Eye (tissue), 1 donor: ENCODE data around the gene CAPRIN2.

Experiments used
- DNase-seq: peaks from one replicate; pipeline ENCODE4 v3.0.0-alpha.2; 2015

The CAPRIN2 gene

GRCh38 chr12:30754750-30755394 is at the start of gene CAPRIN2:
Gene CAPRIN2 (minus strand): TSS chr12:30754951. CDS start chr12:30753520, 1,431 bp downstream.
- DNase-seq, result peak; percentile 97

- DNase-seq, result no peak
Measured at GRCh38 chr12:30797689-30798088, 42.9 kb upstream of the CAPRIN2 start.

DNA sequence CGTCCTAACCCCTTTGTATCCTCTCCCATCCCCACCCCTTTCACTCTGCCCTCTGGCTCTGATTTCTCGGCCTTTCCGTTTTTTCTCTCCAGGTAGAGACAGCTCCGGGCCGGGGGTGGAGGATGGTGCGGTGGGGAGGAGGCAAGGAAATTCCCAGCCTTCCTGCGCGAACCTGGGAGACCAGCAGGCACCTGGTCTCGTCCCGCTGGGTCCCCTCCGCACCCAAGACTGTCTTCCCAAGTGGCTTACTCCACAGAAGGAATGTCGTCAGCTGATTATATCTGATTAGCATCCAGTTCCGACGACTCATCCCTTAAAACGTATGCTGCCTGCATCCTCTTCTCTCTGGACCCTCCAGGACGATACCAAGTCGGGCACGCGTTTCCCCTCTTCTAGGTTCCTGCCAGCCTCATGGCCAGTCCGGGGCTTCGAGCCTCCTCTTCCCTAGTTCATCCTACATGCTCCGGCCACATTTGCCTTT is 42.2 kb upstream of the CAPRIN2 start:
- DNase-seq, result peak; percentile 56

DNA sequence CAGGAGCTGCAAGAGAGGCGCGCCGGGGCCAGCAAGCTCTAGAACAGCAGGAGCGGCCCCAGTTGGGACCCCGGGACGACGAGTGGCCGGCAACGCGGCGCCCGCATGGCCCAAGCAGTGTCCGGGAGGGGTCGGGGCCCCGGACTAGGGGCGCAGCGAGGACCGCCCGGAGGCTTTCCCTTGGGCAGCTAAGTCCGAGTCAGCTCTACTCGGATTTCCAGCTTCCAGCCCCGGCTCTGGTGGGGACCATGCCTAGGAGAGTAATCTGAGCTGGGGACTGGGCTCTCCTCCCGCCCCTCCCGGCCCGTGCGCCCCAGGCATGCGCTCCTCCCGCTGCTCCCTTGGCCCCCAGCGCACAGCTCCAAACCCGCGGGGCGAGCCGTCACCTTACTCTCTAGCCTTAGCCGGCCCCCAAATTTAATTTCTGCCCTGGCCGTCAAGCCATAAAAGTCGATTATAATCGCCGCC is 41.6 kb upstream of the CAPRIN2 start:
- no peak for DNase-seq

GRCh38 chr12:30795410-30796312 is 40.9 kb upstream of the CAPRIN2 start:
- peak; percentile 83 for DNase-seq

DNA sequence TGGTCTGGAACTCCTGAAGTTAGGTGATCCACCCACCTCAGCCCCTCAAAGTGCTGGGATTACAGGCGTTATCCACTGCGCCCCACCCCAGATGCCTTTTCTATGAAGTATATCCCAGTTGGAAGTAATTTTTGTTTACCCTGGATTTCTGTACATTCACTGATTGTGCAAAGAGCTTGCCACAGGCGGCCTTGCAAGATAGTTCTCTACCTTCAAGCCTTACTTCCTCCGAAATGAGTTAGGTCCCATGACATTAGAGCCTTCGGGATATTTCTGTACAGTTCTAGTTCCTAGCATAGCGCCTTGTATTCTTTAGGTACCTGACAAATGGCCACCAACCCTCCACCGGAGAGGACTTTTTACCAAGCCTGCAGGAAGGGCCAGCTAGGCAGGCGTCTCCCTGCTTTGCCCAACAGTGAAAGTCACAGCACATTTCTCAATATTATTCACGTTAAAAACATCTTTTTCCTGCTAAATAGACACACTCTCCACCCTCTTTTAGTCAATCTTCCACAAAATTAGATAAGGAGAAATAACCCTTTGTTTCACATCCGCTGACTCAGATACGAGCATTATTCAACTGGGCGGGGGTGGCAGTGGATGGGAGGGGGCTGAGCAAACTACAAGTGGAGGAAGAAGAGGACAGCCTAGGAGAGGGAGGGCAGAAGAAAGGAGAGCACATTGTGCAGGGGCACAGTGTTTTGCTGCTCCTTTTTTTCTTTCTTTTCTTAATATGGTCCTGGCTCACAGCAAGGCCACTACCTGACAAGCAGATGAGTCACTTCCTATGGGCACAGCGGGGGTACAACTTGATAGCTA is 40.0 kb upstream of the CAPRIN2 start:
- peak; percentile 59 for DNase-seq

DNA sequence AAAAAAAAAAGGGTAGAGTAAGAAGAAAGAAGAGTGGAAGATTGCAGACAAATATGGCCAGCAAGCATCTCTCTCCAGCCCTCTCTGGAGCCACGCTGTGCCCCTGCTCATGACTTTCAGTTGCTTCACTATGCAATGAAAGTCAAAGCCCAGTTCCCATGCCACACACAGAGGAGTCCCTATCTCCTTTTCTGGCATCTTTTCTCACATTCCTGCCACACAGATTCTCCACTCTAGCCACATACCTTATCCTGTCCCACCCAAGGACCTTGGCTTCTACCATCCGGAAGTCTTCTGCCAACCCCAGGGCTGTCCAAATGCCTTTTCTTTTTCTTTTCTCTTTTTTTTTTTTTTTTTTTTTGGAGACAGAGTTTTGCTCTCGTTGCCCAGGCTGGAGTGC is 39.3 kb upstream of the CAPRIN2 start:
- no peak for DNase-seq

DNA sequence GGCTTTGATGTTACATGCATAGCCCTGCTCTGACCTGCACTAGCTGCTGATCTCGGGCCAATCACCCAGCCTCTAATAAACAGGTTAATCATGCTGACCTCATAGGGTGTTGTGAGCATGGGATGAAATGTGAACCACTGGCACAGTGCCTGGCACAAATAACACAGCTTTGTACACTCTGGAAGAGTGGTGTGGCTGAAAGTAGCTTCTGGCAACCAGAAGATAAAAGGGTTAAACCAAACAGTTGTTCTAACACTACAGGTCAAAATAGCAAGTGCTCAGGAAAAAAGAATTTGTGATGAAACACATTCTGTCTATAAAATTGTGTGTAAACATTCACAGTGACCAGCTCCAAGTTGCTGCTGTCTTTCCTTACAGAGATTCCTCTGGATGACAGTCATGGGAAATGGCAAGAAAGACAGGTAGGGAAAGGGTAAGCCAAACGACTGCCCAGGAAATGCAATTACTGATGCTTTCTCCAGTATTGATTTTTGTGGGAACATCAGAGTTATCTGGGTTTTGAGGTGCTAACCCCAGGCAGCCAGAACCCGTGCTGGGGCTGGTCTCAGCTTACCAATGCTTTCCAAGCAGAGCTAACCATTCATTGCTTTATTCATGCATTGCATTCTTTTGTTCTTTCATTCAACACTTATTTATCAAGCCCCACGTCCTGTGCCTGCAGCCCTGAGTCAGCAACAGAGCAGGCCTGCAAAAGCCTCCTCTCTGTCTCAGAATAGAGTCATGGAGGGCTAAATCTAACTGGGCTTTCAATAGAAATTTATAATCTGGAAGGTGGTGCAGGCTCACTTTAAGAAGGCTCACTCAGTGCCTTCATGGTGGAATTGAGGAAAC is 38.1 kb upstream of the CAPRIN2 start:
- DNase-seq, result no peak

DNA sequence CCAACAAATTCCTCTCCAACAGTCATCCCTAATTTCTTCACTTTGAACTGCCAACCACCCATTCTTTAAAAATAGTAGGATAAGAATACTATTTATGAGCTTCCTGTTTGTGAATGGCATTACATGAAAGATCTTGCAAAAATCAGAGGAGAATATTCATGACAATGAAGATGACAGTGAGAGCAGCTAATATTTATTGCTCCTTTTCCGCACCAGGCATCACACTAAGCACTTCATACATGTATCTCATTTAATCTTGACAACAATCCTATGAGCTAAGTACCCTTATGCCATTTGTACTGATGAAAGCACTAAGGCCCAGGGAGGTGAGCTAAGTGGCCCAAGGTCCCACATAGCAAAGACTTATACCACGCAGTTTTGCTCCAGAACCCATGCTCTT is 37.3 kb upstream of the CAPRIN2 start:
- DNase-seq, result no peak

- DNase-seq, result no peak
Measured at GRCh38 chr12:30788754-30789153, 34.0 kb upstream of the CAPRIN2 start.

DNA sequence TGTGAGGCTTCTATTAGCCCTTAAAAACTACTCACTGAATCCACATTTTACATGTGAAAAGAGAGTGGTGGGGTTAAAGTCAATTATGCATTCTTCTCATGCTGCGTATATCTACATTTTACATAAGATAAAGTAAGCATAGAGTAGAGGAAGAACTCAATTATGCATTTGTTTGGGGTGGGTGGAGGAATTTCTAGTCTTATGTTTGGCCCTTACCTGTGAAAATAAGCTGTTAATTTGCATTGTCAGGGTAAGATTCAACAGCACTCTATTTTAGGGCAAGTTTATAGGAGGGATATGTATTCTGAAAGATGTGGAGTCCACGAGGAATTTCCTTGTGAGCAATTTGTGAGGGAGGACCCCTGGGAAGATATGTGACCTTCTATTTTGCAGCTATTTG is 30.9 kb upstream of the CAPRIN2 start:
- DNase-seq, result no peak

GRCh38 chr12:30784508-30784907 is 29.8 kb upstream of the CAPRIN2 start:
- no peak for DNase-seq

DNA sequence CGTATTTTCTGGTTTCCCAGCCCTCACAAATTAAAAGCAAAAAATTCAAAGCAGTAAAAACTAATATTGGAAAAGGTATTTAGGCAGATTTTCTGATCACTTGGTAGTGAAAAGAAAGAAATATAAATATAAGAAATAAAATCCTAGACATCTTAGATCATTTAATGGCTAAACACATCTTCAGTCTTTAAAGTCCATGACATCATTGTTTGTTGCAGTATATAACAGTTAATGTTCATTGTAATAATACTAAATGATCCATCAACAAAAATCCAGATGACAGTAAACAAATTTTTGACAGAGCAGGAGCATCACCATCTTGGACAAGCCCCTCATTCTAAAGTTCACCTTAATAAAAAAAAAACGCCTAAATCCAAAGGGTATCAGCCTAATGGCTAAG is 29.2 kb upstream of the CAPRIN2 start:
- no peak for DNase-seq

- DNase-seq, result no peak
Measured at GRCh38 chr12:30782316-30783173, 27.8 kb upstream of the CAPRIN2 start.

DNA sequence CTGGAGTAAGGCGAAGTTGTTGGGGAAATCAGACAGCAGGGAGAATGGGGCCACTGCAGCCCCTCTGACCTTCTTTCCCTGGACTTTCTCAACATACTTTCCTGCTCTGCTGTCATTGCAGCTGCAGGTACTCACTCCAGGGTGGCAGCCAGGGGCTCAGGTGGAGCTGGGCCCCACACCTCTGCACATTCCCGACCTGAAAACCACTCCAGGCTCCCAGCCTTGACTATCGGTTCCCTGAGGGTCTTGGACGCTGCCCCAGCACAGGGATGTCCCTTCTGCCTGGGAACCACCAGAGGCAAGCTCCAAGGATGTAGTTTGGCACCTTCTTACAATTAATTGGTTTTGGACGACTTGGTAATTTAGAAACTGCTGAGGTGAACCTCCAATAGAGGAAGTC is 24.8 kb upstream of the CAPRIN2 start:
- DNase-seq, result no peak

DNA sequence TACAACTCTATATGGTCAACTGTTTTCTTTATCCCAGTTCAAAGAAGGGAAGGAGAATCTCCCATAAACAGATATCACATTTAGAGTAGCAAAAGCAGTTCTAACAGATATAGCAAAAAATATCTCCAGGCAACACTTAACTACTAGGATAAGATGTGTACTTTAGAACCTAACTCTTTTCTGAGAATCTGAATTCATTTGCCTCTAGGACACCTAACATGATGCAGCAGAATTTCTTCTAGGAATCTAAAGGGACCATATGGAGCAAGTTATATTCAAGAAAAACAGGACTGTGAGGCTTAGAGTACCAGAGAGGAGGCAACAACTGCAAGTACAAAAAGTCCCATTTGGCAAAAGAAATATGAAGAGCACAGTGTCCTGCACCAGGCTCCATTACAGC is 24.4 kb upstream of the CAPRIN2 start:
- DNase-seq, result no peak

- DNase-seq, result no peak
Measured at GRCh38 chr12:30774599-30774998, 19.8 kb upstream of the CAPRIN2 start.

- DNase-seq, result no peak
Measured at GRCh38 chr12:30769802-30770201, 15.1 kb upstream of the CAPRIN2 start.

DNA sequence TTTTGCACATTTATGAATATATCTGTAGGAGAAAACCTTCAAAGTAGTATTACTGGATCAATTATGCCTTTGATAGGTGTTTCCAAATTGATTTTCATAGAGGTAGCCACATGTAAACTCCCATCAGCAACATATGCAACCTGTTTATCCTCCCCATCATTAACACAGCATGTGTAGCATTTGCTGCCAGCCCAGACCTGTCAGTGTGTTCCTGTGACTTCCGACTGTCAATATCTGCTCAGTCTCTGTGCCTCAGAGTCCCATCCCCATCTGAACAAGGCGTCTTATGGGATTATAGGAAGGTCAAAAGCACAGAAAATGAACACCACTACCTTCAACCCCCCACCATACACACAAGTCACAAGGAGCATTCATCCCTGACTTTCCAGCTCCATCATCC is 9.5 kb upstream of the CAPRIN2 start:
- DNase-seq, result no peak

DNA sequence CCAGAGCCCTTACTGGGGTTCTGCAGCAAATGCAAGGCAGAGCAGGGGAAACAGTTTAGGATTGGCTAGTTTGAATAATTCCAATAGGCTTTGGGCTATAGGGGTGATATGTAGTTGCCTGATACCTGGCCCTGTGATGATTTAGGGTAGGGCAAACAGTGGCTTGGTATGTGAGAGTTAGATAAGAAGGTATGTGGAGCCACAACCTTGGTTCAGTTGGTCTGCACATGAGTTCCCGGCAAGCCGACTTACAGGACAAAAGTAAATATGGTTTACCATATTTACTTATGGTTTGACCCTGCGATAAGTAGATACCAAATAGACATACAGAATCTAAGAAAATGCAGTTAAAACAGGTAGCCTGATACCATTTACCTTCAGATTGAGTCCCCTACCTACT is 8.3 kb upstream of the CAPRIN2 start:
- DNase-seq, result no peak

GRCh38 chr12:30761730-30762129 is 7.0 kb upstream of the CAPRIN2 start:
- DNase-seq, result no peak
